Upper lobe of left lung (tissue), 4 donors: ENCODE measurements around the gene ARHGEF4.

Experiments used
- CTCF ChIP-seq, 6 experiments: fragments of 450-650 bp in 4 of 6; fragments of 200-600 bp in 2 of 6; sonication (generic) in 2 of 6; IDR thresholded peaks; one replicate each; pipeline ENCODE4 v1.5.1; 2016 to 2019; ENCODE audit warnings: antibody characterized with exemption in 6 of 6
- EP300 ChIP-seq, 4 donors: sonication (generic); formaldehyde crosslinking; IDR thresholded peaks; one replicate each; pipeline ENCODE4 v1.5.1; 2017; ENCODE audit warnings: antibody characterized with exemption in 4 of 4, control low read depth in 2 of 4
- POLR2A ChIP-seq, 4 donors: fragments of 450-650 bp; IDR thresholded peaks; one replicate each; pipeline ENCODE4 v1.5.1; 2016 to 2017; ENCODE audit warnings: antibody characterized with exemption in 4 of 4, mild to moderate bottlenecking in 2 of 4

- no peak for TF ChIP-seq EP300 (IDR thresholded peaks at IDR 0.05)
- TF ChIP-seq POLR2A (IDR thresholded peaks at IDR 0.05), result no peak
- no peak for TF ChIP-seq CTCF (IDR thresholded peaks at IDR 0.05)
Observed at GRCh38 chr2:131004446-131005209, 167.9 kb downstream of the ARHGEF4 start.
